GM18508 (cell line): Measurements from ENCODE around the gene ITGB1BP1.

Source experiments
- ATAC-seq: cut with Tn5 transposase; IDR thresholded peaks from one replicate; pipeline ENCODE4 v1.9.1; 2021; ENCODE audit warnings: moderate number of reproducible peaks; ENCODE audit not compliant: insufficient read depth, unreplicated experiment

Gene ITGB1BP1

DNA sequence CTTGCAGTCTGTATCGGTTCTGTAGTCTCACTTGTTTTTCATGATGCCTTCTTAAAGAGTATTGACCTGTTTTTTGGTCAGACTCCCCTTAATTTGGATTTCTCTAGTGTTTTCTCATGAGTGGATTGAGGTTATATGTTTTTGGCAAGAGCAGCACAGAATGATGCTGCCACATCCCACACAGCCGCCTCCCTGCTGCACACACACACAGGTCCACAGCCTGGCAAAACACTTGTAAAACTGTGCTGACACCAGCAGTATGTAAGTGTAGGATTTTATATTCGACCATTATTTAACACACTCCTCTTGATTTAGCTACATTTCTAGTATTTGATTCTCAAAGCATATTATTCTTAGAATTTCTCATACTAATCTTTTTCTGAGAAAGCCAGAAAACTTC lies 68.1 kb downstream of the ITGB1BP1 start:
- ATAC-seq: no peak

DNA sequence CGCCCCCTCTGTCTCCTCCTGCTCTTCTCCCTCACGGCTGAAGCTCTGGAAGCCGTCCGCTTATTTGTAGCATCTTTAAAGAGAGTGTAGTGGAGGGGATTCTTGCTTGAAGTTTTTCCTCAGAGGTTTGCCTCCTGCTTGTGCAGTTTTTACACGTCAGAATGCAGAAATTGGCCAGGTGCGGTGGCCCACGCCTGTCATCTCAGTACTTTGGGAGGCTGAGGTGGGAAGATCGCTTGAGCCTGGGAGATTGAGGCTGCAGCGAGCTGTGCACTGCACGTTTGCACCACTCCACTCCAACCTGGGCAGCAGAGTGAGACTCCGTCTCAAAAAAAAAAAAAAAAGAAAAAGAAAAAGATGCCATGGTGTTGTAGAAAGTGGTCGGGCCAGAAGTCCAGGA lies 69.0 kb downstream of the ITGB1BP1 start:
- ATAC-seq: no peak
